ENCODE data around the gene PLEKHM3.

Gene PLEKHM3

GRCh38 chr2:207944334-207944733 is 81.0 kb downstream of the PLEKHM3 start:
- DNase-seq = no peak

- no peak for DNase-seq
Observed at GRCh38 chr2:207939342-207940108, 85.8 kb downstream of the PLEKHM3 start.

- no peak for DNase-seq
Observed at GRCh38 chr2:207938886-207939285, 86.4 kb downstream of the PLEKHM3 start.

- no peak for DNase-seq
Observed at GRCh38 chr2:207938415-207938814, 86.9 kb downstream of the PLEKHM3 start.

GRCh38 chr2:207937823-207938222 is 87.5 kb downstream of the PLEKHM3 start:
- DNase-seq = no peak

DNA sequence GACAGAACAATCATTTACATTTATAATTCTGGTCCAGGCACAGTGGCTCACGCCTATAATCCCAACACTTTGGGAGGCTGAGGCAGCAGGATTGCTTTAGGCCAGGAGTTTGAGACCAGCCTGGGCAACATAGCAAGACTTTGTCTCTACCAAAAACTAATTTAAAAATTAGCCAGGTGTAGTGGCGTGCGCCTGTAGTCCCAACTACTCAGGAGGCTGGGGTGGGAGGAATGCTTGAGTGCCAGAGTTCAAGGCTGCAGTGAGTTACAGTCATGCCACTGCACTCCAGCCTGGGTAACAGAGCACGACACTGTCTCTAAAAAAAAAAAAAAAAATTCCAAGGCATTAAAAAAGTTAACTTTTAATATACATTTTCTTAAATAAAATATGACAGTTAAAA is 88.1 kb downstream of the PLEKHM3 start:
- no peak for DNase-seq

DNA sequence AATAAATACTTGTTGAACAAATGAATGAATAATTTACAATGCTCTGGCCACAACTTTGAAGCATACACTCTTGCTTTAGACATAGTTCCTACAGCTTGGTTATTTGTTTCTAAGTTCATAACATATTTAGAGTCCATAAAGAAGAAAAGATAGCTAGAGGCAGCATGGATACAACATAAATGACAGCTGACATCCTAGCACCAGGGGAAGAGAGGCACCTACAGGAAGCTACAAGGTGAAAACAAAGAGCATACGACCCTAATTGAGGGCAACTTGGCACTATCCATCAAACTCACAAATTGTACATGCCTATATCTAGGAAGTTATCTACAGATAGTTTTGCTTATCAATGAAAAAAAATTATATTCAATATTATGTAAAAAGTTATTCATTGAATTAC is 88.9 kb downstream of the PLEKHM3 start:
- DNase-seq = no peak

- no peak for DNase-seq
Observed at GRCh38 chr2:207935991-207936370, 89.3 kb downstream of the PLEKHM3 start.

DNA sequence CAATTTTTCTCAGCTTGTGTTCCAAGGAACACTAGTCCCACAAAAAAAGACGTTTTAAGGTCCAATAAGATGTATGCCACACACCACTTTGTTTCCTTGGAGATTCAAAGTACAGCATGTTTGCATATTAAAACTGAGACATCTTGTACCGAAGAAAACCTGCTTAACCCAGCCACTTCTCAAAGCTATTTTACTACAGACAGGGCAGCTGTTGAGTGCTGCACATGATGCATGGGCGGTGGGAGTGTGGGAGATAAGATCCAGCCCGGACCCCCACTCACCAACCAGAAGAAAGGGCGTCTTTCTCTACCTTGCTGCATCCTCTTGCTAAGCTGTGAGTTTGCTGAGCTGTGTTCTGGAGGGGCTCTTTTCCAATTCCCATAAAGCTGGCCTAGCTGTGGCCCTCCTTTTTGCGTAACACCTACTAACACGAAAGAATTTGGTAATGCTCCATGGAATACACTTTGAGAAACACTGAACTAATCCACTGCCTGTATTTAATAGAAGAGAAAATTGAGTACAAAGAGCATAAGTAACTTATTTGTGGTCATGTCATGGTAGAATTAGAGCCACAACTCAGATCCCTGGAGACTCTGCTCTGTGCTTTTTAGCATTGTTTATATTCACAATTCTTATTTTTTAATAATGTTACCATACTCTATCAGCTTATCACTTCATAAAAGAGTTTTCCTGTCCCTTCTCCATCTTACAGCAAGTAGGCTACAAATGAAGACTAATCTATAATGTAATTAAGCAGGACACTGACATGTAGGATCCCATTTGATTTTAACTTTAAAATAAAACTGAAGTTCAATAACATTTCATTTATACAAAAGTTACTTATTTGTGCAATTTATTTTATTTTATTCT is 90.0 kb downstream of the PLEKHM3 start:
- no peak for DNase-seq

- DNase-seq = no peak
Observed at GRCh38 chr2:207934720-207935119, 90.6 kb downstream of the PLEKHM3 start.

GRCh38 chr2:207933396-207934065 is 91.8 kb downstream of the PLEKHM3 start:
- no peak for DNase-seq

DNA sequence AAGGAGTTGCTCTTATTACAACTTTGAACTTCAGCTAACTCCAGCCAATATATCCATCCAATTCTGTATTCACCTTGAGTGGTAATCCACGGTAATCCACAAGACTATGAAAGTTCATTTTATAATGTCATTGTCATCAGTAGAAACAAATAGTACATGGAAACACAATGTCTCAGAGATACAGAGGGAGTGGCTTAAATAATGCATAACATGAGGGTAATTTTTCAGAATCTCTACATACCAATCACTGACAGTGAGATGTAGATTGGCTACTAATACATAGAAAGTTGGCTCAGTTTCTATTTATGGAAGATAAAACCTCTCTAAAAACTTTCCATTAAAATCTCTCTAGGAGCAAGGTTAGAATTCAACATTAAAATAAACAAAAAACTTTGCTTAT is 93.2 kb downstream of the PLEKHM3 start:
- DNase-seq = no peak

- no peak for DNase-seq
Observed at GRCh38 chr2:207930747-207931146, 94.6 kb downstream of the PLEKHM3 start.

GRCh38 chr2:207929923-207930322 is 95.4 kb downstream of the PLEKHM3 start:
- DNase-seq = no peak

GRCh38 chr2:207928079-207928478 is 97.2 kb downstream of the PLEKHM3 start:
- no peak for DNase-seq

DNA sequence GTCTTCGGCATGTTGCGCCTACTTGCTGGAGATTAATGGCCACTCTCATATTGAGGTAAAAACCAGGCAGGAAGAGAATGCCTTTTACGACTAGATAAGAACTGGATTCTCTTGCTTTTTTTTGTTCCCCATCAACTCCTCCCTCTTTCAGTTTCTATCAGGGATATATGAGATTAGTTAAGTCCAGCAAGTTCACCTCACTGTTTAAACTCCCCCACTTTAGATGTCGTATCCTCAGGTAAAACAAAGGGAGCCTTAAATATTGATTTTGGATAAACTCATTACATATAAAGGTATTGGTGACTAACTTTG is 98.4 kb downstream of the PLEKHM3 start:
- no peak for DNase-seq

- no peak for DNase-seq
Observed at GRCh38 chr2:207926133-207926988, 99.0 kb downstream of the PLEKHM3 start.

DNA sequence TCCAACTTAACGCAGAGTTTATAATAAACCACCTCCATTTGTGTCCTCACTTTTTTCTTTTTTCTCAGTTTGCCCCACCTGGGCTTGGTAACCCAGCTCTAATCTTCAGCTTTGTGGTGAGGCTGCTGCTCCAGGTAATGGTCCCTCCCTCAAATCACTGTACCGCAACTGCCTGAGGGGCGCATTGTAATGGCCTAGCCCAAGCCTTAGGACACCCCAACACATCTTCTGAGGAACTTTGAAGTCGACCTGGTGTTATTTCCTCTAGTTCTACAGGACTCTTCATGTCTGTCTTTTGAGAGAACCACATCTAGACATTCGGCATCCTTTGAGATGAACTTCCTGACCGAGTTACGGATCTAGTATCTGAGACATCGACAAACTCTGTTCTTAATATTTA is 99.7 kb downstream of the PLEKHM3 start:
- DNase-seq = no peak

GRCh38 chr2:207921606-207922005 is 103.7 kb downstream of the PLEKHM3 start:
- no peak for DNase-seq

DNA sequence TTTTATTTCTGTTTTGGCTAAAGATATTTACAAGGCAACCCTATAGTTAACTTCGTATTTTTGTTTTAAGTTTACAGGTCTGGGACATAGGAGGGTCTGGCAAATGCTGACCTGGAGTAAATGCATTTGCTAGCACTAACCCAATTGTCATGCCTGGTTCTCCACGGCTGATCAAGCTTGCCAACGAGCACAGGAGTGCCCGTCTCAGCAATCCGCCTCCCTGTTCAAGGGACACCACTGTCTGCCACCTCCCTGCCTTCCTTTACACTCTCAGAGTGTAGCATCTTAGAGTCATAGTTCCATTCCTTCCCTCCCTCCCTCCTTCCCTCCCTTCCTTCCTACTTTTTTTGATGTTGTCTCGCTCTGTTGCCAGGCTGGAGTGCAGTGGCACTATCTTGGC is 104.6 kb downstream of the PLEKHM3 start:
- no peak for DNase-seq

- DNase-seq = no peak
Observed at GRCh38 chr2:207920321-207920720, 105.0 kb downstream of the PLEKHM3 start.

GRCh38 chr2:207919164-207919919 is 106.0 kb downstream of the PLEKHM3 start:
- DNase-seq = no peak

All from OCI-M1 (cell line).